Right forelimb (tissue), 1 donor: ENCODE data around the gene ZNF593OS.
A peak's percentile ranks its signal among the peaks of the same experiment; 100 is the strongest.

Source experiments
- DNase-seq: peaks from one replicate; pipeline ENCODE4 v3.0.0-alpha.2; 2018

The ZNF593OS gene

GRCh38 chr1:26158271-26158907 lies 13.2 kb downstream of the ZNF593OS start:
- no peak for DNase-seq

GRCh38 chr1:26156285-26157038 lies 15.2 kb downstream of the ZNF593OS start:
- no peak for DNase-seq

GRCh38 chr1:26155370-26156284 lies 16.0 kb downstream of the ZNF593OS start:
- DNase-seq: no peak

GRCh38 chr1:26154750-26155149 lies 16.9 kb downstream of the ZNF593OS start:
- DNase-seq: no peak

GRCh38 chr1:26153966-26154532 lies 17.6 kb downstream of the ZNF593OS start:
- no peak for DNase-seq

- DNase-seq: no peak
Measured at GRCh38 chr1:26148887-26149286, 22.7 kb downstream of the ZNF593OS start.

- no peak for DNase-seq
Measured at GRCh38 chr1:26145960-26146294, 25.7 kb downstream of the ZNF593OS start.

GRCh38 chr1:26145041-26145959 lies 26.3 kb downstream of the ZNF593OS start:
- peak; percentile 83 for DNase-seq

- DNase-seq: no peak
Measured at GRCh38 chr1:26142159-26142558, 29.5 kb downstream of the ZNF593OS start.

GRCh38 chr1:26138974-26139558 lies 32.6 kb downstream of the ZNF593OS start:
- DNase-seq: no peak

- no peak for DNase-seq
Measured at GRCh38 chr1:26134466-26134865, 37.2 kb downstream of the ZNF593OS start.

GRCh38 chr1:26132834-26133167 lies 38.8 kb downstream of the ZNF593OS start:
- no peak for DNase-seq

- no peak for DNase-seq
Measured at GRCh38 chr1:26132128-26132833, 39.4 kb downstream of the ZNF593OS start.

- DNase-seq: no peak
Measured at GRCh38 chr1:26130695-26131094, 40.9 kb downstream of the ZNF593OS start.

- no peak for DNase-seq
Measured at GRCh38 chr1:26129778-26130177, 41.9 kb downstream of the ZNF593OS start.

- no peak for DNase-seq
Measured at GRCh38 chr1:26127235-26128163, 44.1 kb downstream of the ZNF593OS start.

- no peak for DNase-seq
Measured at GRCh38 chr1:26126321-26127084, 45.1 kb downstream of the ZNF593OS start.

GRCh38 chr1:26125946-26126320 lies 45.7 kb downstream of the ZNF593OS start:
- DNase-seq: no peak

GRCh38 chr1:26125382-26125781 lies 46.2 kb downstream of the ZNF593OS start:
- no peak for DNase-seq
